Measurements from ENCODE around the gene POGK. TPM values are rescaled to one million over a fixed set of nuclear protein-coding genes. Genes with fewer than 3 reads are reported as not detected.
"Not testable (repeated sequence)": the region's sequence is repeated elsewhere in the genome, so short reads cannot be mapped to it uniquely, and the experiment has no call there.

POGK gene
- 13.6 TPM for polyA plus RNA-seq (ENCODE audit: insufficient read length)

DNA sequence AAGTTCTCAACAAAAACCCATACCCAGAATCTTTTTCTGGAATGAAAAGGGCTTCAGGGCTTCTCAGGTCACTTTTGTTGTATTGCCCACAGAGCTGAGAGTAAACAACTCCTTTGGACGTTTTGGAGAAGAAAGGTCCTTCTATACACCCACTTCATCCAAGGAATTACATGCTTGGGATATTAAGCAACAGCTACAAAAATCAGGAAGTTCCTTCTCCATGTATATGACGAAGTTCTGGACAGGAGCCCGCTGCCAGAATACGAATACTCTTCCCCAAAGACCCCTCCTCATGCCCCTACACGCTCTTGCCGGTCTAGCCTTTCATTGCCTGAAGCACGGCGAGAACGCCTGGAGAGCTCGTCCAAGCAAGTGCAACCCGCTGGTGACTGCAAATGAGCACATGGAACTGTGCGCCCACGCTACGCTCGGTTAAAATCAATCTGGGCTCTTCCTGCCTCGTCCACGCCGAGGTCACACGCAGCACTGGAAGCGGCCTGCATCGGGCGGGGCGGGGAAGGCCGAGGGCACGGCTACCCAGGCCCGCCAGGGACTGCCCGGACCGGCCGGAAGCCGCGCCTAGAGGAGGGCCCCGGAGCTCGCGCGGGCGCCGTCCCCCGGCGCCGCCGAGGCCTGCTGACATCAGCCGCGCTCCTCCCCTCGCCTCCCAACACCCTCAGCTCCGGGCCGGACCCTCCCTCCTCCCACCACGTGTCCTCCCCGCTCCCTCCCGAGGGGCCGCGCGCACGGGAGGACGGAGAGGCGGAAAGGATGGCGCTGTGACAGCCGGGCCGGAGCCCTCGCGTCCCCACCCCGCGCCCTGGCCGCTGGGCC, at the start of gene POGK:
Gene POGK, plus strand, starts transcription at position 710 of the 834 bp plus-strand sequence. CDS start 1,482 bp downstream, outside the sequence.
- peak; percentile 67 for DNase-seq (ENCODE audit: low read depth)

- DNase-seq (ENCODE audit: low read depth), result no peak
Measured at GRCh38 chr1:166796620-166797236, 42.5 kb upstream of the POGK start.

GRCh38 chr1:166808952-166809351, 30.3 kb upstream of the POGK start:
- DNase-seq (ENCODE audit: low read depth), result no peak

- DNase-seq (ENCODE audit: low read depth), result no peak
Measured at GRCh38 chr1:166811691-166812090, 27.6 kb upstream of the POGK start.

- DNase-seq (ENCODE audit: low read depth), result no peak
Measured at GRCh38 chr1:166813508-166814223, 25.6 kb upstream of the POGK start.

DNA sequence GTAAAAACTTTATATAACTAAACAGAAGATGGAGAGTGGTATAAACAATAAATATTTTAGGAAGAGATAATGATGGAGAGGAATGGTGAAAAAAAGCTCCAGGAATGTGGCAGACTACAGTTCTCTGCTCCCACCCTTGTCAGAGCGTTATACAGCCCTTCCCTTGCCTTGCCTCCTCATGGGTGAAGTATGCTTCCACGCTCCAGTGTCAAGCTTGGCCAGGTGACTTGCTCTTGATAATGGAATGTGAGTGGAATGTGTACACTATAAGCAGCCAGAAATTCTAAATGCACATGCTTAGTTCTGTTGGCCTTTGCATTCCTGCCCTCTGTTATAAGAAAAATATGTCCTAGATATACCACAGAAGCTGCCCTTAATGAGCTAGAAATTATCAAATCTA, 24.7 kb upstream of the POGK start:
- no peak for DNase-seq (ENCODE audit: low read depth)

DNA sequence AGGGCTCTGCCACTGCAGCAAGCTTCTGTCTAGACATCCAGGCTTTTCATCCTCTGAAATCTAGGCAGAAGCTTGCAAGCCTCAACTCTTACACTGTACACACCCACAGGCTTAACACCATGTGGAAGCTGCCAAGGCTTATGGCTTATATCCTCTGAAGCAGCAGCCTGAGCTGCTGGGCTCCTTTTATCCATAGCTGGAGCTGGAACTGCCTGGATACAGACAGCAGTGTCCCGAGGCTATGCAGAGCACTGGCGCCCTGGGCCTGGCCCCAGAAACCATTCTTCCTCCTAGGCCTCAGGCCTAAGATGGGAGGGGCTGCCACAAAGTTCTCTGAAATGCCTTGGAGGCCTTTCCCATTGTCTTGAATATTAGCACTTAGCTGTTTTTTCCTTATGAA, 19.3 kb upstream of the POGK start:
- DNase-seq (ENCODE audit: low read depth), result no peak

GRCh38 chr1:166822385-166822784, 16.9 kb upstream of the POGK start:
- no peak for DNase-seq (ENCODE audit: low read depth)

GRCh38 chr1:166827426-166827825, 11.8 kb upstream of the POGK start:
- no peak for DNase-seq (ENCODE audit: low read depth)

GRCh38 chr1:166829762-166830161, 9.5 kb upstream of the POGK start:
- not testable (repeated sequence) for DNase-seq (ENCODE audit: low read depth)

- no peak for DNase-seq (ENCODE audit: low read depth)
Measured at GRCh38 chr1:166836733-166837132, 2.5 kb upstream of the POGK start.

DNA sequence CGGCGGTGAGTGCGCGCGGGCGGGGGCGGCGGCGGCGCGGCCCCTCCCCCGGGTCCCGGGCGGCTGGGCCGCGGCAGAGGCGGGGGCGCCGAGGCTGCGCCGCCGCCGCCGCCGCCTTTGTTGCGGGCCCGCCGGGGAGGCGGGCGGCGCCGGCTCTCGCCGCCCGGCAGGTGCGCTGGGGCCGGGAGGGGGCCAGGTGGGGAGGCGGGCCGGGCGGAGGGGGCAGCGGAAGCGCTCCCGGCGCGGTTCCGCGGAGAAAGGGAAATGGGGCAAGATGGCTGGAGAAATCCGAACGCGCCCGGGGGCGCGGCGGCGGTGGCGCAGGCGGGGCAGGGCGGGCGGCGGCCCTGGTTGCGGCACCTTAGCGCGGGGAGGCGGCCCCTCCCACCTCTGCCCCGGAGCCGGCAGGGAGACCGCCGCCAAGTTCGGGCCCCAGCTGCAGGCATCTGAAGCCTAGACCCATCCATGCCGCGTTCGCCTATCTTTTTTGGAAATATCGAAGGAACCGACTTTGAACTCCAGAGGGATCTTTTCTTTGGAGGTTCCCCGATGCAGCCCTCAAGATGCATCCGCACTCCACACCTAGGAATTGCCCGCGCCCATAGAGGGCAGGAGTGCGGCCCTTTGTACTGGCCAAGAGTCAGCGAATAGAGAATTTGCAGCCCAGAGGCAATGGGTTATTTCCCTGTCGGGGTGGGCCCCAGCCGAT, 479 bp downstream of the POGK start:
- DNase-seq (ENCODE audit: low read depth), result no peak

GRCh38 chr1:166840309-166841274, 1.3 kb downstream of the POGK start:
- no peak for DNase-seq (ENCODE audit: low read depth)

GRCh38 chr1:166843322-166843721, 4.0 kb downstream of the POGK start:
- no peak for DNase-seq (ENCODE audit: low read depth)

GRCh38 chr1:166843769-166844596, 4.7 kb downstream of the POGK start:
- DNase-seq (ENCODE audit: low read depth), result no peak

GRCh38 chr1:166844791-166845190, 5.5 kb downstream of the POGK start:
- DNase-seq (ENCODE audit: low read depth), result no peak

DNA sequence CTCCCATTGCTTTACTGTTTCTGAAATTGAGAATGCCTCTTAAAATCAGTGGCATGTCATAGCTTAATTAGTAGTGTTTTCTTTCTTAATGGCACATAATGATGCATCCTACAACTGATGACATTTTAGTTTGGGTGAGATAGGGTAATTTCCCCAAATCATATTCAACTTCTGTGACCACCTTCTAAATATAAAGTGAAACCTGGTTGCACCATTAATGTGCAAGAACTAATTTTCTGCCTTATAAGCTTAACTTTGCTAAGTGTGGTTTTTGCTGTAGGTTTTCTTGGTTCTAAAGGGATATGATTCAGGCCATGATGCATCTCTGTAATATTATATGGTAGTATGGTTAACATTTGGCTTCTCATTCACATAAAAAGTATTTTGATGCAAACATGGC, 8.9 kb downstream of the POGK start:
- DNase-seq (ENCODE audit: low read depth), result no peak

DNA sequence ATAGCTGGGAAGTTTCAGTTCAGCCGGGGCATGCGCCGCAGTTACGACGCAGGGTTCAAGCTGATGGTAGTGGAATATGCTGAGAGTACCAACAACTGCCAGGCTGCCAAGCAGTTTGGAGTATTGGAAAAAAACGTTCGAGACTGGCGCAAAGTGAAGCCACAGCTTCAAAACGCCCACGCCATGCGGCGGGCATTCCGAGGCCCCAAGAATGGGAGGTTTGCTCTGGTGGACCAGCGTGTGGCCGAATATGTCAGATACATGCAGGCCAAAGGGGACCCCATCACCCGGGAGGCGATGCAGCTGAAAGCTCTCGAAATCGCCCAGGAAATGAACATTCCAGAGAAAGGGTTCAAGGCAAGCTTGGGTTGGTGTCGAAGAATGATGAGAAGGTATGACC, 9.9 kb downstream of the POGK start:
- no peak for DNase-seq (ENCODE audit: low read depth)

GRCh38 chr1:166852918-166853317, 13.6 kb downstream of the POGK start:
- no peak for DNase-seq (ENCODE audit: low read depth)

GRCh38 chr1:166855558-166855957, 16.3 kb downstream of the POGK start:
- DNase-seq (ENCODE audit: low read depth), result no peak
